GM23338 (cell line): Measurements from ENCODE around the gene OSBPL10. TPM values are rescaled to one million over a fixed set of nuclear protein-coding genes. Genes with fewer than 3 reads are reported as not detected.

Experiments
- CTCF ChIP-seq, 2 experiments: fragments of 200-600 bp in 1 of 2; sonication (generic) in 1 of 2; conservative IDR thresholded peaks; 2 replicates each; pipeline versions ENCODE4 v1.5.1 to v1.6.1; 2016 to 2017; ENCODE audit warnings: antibody characterized with exemption in 2 of 2, low read depth in 2 of 2, mild to moderate bottlenecking in 2 of 2, moderate library complexity in 1 of 2
- EZH2 ChIP-seq: fragments of 200-600 bp; sonication (generic); IDR thresholded peaks from one replicate; pipeline ENCODE4 v1.8.0; 2017; ENCODE audit warnings: antibody characterized with exemption, mild to moderate bottlenecking, low read depth; ENCODE audit not compliant: unreplicated experiment
- POLR2AphosphoS5 ChIP-seq: IDR thresholded peaks from 2 replicates; pipeline ENCODE4 v1.6.1; 2016; ENCODE audit warnings: antibody characterized with exemption, low read depth
- REST ChIP-seq: IDR thresholded peaks from one replicate; pipeline ENCODE4 v1.6.1; 2018; ENCODE audit warnings: antibody characterized with exemption; ENCODE audit not compliant: unreplicated experiment
- ZNF331 ChIP-seq: fragments of 250-450 bp; sonication (Bioruptor Pico); IDR thresholded peaks from 2 replicates; pipeline ENCODE4 v1.5.0; 2020; ENCODE audit warnings: low read depth, mild to moderate bottlenecking, moderate library complexity
- polyA plus RNA-seq: library from polyadenylated mRNA; unstranded; fragments of >200 nt; fragmentation: Nextera tagmentation; extraction: Ambion mirVana; gene quantifications from 2 replicates; pipeline ENCODE4 v1.2.1, GENCODE V29; 2016
- total RNA-seq: library from RNA; depleted of rRNA; stranded (reverse); fragments of >200 nt; shearing (Covaris generic); gene quantifications from 2 replicates; pipeline ENCODE4 v1.2.3, GENCODE V29; 2014
- TF ChIP-seq, protein P1 (sequence below): fragments of 250-450 bp; sonication (Bioruptor Pico); IDR thresholded peaks from 2 replicates; pipeline ENCODE4 v1.5.0; 2020; ENCODE audit warnings: mild to moderate bottlenecking, moderate library complexity

Gene OSBPL10
- total and polyA plus RNA-seq, 2 experiments from 2014 or later: 23.8 to 149 TPM

GRCh38 chr3:31911643-31912042, 69.4 kb downstream of the OSBPL10 start (continued):
- TF ChIP-seq, protein P1, sequence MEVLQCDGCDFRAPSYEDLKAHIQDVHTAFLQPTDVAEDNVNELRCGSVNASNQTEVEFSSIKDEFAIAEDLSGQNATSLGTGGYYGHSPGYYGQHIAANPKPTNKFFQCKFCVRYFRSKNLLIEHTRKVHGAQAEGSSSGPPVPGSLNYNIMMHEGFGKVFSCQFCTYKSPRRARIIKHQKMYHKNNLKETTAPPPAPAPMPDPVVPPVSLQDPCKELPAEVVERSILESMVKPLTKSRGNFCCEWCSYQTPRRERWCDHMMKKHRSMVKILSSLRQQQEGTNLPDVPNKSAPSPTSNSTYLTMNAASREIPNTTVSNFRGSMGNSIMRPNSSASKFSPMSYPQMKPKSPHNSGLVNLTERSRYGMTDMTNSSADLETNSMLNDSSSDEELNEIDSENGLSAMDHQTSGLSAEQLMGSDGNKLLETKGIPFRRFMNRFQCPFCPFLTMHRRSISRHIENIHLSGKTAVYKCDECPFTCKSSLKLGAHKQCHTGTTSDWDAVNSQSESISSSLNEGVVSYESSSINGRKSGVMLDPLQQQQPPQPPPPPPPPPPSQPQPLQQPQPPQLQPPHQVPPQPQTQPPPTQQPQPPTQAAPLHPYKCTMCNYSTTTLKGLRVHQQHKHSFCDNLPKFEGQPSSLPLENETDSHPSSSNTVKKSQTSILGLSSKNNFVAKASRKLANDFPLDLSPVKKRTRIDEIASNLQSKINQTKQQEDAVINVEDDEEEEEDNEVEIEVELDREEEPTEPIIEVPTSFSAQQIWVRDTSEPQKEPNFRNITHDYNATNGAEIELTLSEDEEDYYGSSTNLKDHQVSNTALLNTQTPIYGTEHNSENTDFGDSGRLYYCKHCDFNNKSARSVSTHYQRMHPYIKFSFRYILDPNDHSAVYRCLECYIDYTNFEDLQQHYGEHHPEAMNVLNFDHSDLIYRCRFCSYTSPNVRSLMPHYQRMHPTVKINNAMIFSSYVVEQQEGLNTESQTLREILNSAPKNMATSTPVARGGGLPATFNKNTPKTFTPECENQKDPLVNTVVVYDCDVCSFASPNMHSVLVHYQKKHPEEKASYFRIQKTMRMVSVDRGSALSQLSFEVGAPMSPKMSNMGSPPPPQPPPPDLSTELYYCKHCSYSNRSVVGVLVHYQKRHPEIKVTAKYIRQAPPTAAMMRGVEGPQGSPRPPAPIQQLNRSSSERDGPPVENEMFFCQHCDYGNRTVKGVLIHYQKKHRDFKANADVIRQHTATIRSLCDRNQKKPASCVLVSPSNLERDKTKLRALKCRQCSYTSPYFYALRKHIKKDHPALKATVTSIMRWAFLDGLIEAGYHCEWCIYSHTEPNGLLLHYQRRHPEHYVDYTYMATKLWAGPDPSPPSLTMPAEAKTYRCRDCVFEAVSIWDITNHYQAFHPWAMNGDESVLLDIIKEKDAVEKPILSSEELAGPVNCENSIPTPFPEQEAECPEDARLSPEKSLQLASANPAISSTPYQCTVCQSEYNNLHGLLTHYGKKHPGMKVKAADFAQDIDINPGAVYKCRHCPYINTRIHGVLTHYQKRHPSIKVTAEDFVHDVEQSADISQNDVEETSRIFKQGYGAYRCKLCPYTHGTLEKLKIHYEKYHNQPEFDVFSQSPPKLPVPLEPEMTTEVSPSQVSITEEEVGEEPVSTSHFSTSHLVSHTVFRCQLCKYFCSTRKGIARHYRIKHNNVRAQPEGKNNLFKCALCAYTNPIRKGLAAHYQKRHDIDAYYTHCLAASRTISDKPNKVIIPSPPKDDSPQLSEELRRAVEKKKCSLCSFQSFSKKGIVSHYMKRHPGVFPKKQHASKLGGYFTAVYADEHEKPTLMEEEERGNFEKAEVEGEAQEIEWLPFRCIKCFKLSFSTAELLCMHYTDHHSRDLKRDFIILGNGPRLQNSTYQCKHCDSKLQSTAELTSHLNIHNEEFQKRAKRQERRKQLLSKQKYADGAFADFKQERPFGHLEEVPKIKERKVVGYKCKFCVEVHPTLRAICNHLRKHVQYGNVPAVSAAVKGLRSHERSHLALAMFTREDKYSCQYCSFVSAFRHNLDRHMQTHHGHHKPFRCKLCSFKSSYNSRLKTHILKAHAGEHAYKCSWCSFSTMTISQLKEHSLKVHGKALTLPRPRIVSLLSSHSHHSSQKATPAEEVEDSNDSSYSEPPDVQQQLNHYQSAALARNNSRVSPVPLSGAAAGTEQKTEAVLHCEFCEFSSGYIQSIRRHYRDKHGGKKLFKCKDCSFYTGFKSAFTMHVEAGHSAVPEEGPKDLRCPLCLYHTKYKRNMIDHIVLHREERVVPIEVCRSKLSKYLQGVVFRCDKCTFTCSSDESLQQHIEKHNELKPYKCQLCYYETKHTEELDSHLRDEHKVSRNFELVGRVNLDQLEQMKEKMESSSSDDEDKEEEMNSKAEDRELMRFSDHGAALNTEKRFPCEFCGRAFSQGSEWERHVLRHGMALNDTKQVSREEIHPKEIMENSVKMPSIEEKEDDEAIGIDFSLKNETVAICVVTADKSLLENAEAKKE (CRISPR knock-in tag): no peak
- no peak for TF ChIP-seq REST
- no peak for TF ChIP-seq ZNF331 (CRISPR knock-in tag)
- no peak for TF ChIP-seq POLR2AphosphoS5
- TF ChIP-seq EZH2: no peak
- no peak for TF ChIP-seq CTCF (conservative IDR thresholded peaks at IDR 0.05; ENCODE audit: low read depth in 2 of 2)
